ENCODE data around the gene GABRG2. TPM values are rescaled to one million over a fixed set of nuclear protein-coding genes. Genes with fewer than 3 reads are reported as not detected.

The GABRG2 gene
- total RNA-seq, 1 experiment from 2014 or later = not detected

Other genes with a start within 250 kb of the GABRG2 start
- not detected in 2 replicates for gene GABRA1, start 219.7 kb upstream of the GABRG2 start, total RNA-seq (2014; rRNA removed; shearing (Covaris generic))